SK-N-SH (cell line): ENCODE data around the gene POU4F1. TPM values are rescaled to one million over a fixed set of nuclear protein-coding genes. Genes with fewer than 3 reads are reported as not detected.

Experiments used
- CTCF ChIA-PET: fragments of 300-600, 350-600 bp; formaldehyde crosslinking; extraction: SDS; loops from one replicate; lab custom pipeline; 2021; lab: Yijun Ruan, JAX
- POLR2A ChIA-PET: fragments of 350-600 bp; sonication (Branson Sonifier 250); formaldehyde crosslinking; extraction: SDS; loops from one replicate; lab custom pipeline; 2020; ENCODE audit warnings: antibody characterized with exemption, inconsistent platforms; lab: Yijun Ruan, JAX
- DNase-seq: peaks from one replicate; pipeline ENCODE4 v3.0.0; 2012
- H2AFZ ChIP-seq: fragments of 200-600 bp; sonication (generic); 2 replicates; pipeline ENCODE4 v1.8.1; 2016; ENCODE audit warnings: antibody characterized with exemption, mild to moderate bottlenecking, low read depth
- H3F3A ChIP-seq: fragments of 200-600 bp; sonication (generic); replicated peaks from 2 replicates; pipeline ENCODE3; 2016; ENCODE audit warnings: antibody characterized with exemption, mild to moderate bottlenecking; ENCODE audit not compliant: insufficient read depth
- H3K27ac ChIP-seq, 2 experiments: fragments of 200-500 bp in 1 of 2; fragments of 200-600 bp in 1 of 2; sonication (Bioruptor generic) in 1 of 2; sonication (generic), shearing (Covaris generic) in 1 of 2; 2 replicates each; pipeline versions ENCODE4 v1.5.1 to v1.6.1; 2014 to 2016; ENCODE audit warnings: low read depth in 2 of 2, inconsistent platforms in 1 of 2, low read length in 1 of 2, mild to moderate bottlenecking in 1 of 2, mixed read lengths in 1 of 2
- H3K27me3 ChIP-seq: fragments of 200-600 bp; sonication (generic), shearing (Covaris generic); 2 replicates; pipeline ENCODE4 v1.6.1; 2016; ENCODE audit warnings: mixed run types; ENCODE audit not compliant: insufficient read depth
- H3K36me3 ChIP-seq, 2 experiments: fragments of 200-500 bp in 1 of 2; fragments of 200-600 bp in 1 of 2; sonication (Bioruptor generic) in 1 of 2; sonication (generic) in 1 of 2; replicated peaks in 1 of 2; 2 replicates each; pipeline versions ENCODE3 to v1.5.1; 2014 to 2016; ENCODE audit warnings: low read length in 1 of 2, mild to moderate bottlenecking in 1 of 2; ENCODE audit not compliant: insufficient read depth in 2 of 2, control insufficient read depth in 1 of 2
- H3K4me1 ChIP-seq, 2 experiments: fragments of 200-500 bp in 1 of 2; fragments of 200-600 bp in 1 of 2; sonication (Bioruptor generic) in 1 of 2; sonication (generic), shearing (Covaris generic) in 1 of 2; 2 replicates each; pipeline versions ENCODE4 v1.5.1 to v1.6.1; 2014 to 2016; ENCODE audit warnings: low read depth in 1 of 2, low read length in 1 of 2, mixed run types in 1 of 2; ENCODE audit not compliant: insufficient read depth in 2 of 2, control insufficient read depth in 1 of 2
- H3K4me2 ChIP-seq: fragments of 200-600 bp; sonication (generic), shearing (Covaris generic); 2 replicates; pipeline ENCODE4 v1.6.1; 2017; ENCODE audit warnings: mixed run types
- H3K4me3 ChIP-seq, 2 experiments: fragments of 200-500 bp in 1 of 2; fragments of 200-600 bp in 1 of 2; sonication (Bioruptor generic) in 1 of 2; sonication (generic), shearing (Covaris generic) in 1 of 2; 2 replicates each; pipeline versions ENCODE4 v1.5.1 to v1.8.1; 2014 to 2016; ENCODE audit warnings: low read depth in 2 of 2, inconsistent platforms in 1 of 2, low read length in 1 of 2, mild to moderate bottlenecking in 1 of 2, mixed read lengths in 1 of 2, moderate library complexity in 1 of 2
- H3K79me2 ChIP-seq: fragments of 200-600 bp; sonication (generic); 2 replicates; pipeline ENCODE4 v1.8.1; 2017; ENCODE audit warnings: mild to moderate bottlenecking; ENCODE audit not compliant: insufficient read depth
- H3K9ac ChIP-seq: fragments of 200-600 bp; sonication (generic); 2 replicates; pipeline ENCODE4 v1.6.1; 2017; ENCODE audit warnings: mixed run types
- H3K9me2 ChIP-seq: fragments of 200-600 bp; sonication (generic); 2 replicates; pipeline ENCODE4 v1.6.1; 2017; ENCODE audit warnings: mixed run types
- H3K9me3 ChIP-seq: fragments of 200-600 bp; sonication (generic); 2 replicates; pipeline ENCODE4 v1.6.1; 2017; ENCODE audit warnings: mixed run types, mild to moderate bottlenecking, moderate library complexity
- H4K20me1 ChIP-seq: fragments of 200-600 bp; sonication (generic); 2 replicates; pipeline ENCODE4 v1.6.1; 2017; ENCODE audit warnings: mild to moderate bottlenecking, mixed run types; ENCODE audit not compliant: insufficient read depth
- CHD2 ChIP-seq: fragments of 150-350 bp; IDR thresholded peaks from 2 replicates; pipeline ENCODE4 v1.6.1; 2018; ENCODE audit warnings: low read length; ENCODE audit not compliant: partially characterized antibody
- CTCF ChIP-seq: fragments of 200-600 bp; sonication (generic); IDR thresholded peaks from 2 replicates; pipeline ENCODE4 v1.6.1; 2017; ENCODE audit warnings: antibody characterized with exemption, mild to moderate bottlenecking, moderate library complexity
- ELF1 ChIP-seq: IDR thresholded peaks from 2 replicates; pipeline ENCODE4 v1.4.0; 2012
- FOXM1 ChIP-seq: IDR thresholded peaks from 2 replicates; pipeline ENCODE4 v1.4.0; 2012; ENCODE audit warnings: low read depth, mild to moderate bottlenecking
- JUND ChIP-seq: IDR thresholded peaks from 2 replicates; pipeline ENCODE4 v1.4.0; 2012
- MAX ChIP-seq: IDR thresholded peaks from 2 replicates; pipeline ENCODE4 v1.4.0; 2012; ENCODE audit warnings: low read depth
- MEF2A ChIP-seq: IDR thresholded peaks from 2 replicates; pipeline ENCODE4 v1.4.0; 2012; ENCODE audit warnings: low read depth, borderline replicate concordance
- NFIC ChIP-seq: IDR thresholded peaks from 2 replicates; pipeline ENCODE4 v1.4.0; 2012; ENCODE audit warnings: borderline replicate concordance
- NRF1 ChIP-seq: IDR thresholded peaks from 2 replicates; pipeline ENCODE4 v1.6.1; 2012; ENCODE audit warnings: low read depth, mild to moderate bottlenecking, low read length
- POLR2AphosphoS5 ChIP-seq: IDR thresholded peaks from 2 replicates; pipeline ENCODE4 v1.6.1; 2012; ENCODE audit warnings: low read depth, low read length
- RCOR1 ChIP-seq: fragments of 150-350 bp; IDR thresholded peaks from 2 replicates; pipeline ENCODE4 v1.6.1; 2017; ENCODE audit warnings: antibody characterized with exemption, low read length
- REST ChIP-seq: IDR thresholded peaks from 2 replicates; pipeline ENCODE4 v1.6.1; 2012; ENCODE audit warnings: mild to moderate bottlenecking, low read depth, low read length, moderate library complexity
- SIN3A ChIP-seq: IDR thresholded peaks from 2 replicates; pipeline ENCODE4 v1.6.1; 2012; ENCODE audit warnings: low read depth, mild to moderate bottlenecking, low read length, moderate library complexity, borderline replicate concordance
- TAF1 ChIP-seq: IDR thresholded peaks from 2 replicates; pipeline ENCODE4 v1.6.1; 2012; ENCODE audit warnings: low read depth, mild to moderate bottlenecking, low read length, moderate library complexity, borderline replicate concordance
- YY1 ChIP-seq: IDR thresholded peaks from 2 replicates; pipeline ENCODE4 v1.4.0; 2012; ENCODE audit warnings: low read depth, mild to moderate bottlenecking
- WGBS: methylation state at CpG from one replicate; pipeline ENCODE4 v1.1.6; 2017; ENCODE audit warnings: low lambda C conversion rate; 5-methylcytosine and 5-hydroxymethylcytosine counted together
- polyA plus RNA-seq, 3 experiments: library from polyadenylated mRNA; depleted of rRNA; stranded (reverse); fragments of >200 nt; gene quantifications; 2 replicates each; pipeline ENCODE4 v1.2.3, GENCODE V29; 2012
- TF ChIP-seq, protein P1 (sequence below): IDR thresholded peaks from 2 replicates; pipeline ENCODE4 v1.4.0; 2012; ENCODE audit warnings: low read depth, borderline replicate concordance
- TF ChIP-seq, protein P2 (sequence below): IDR thresholded peaks from 2 replicates; pipeline ENCODE4 v1.4.0; 2012; ENCODE audit warnings: low read depth, borderline replicate concordance
- TF ChIP-seq, protein P3 (sequence below): fragments of 150-350 bp; IDR thresholded peaks from 2 replicates; pipeline ENCODE4 v1.6.1; 2017; ENCODE audit warnings: antibody characterized with exemption, low read length, low read depth, borderline replicate concordance

Gene POU4F1
- polyA plus RNA-seq, 1 of the 3 experiments (the other 2 are of a cell fraction): not detected

- no peaks in the 10 kb centered on the region for H3K36me3 ChIP-seq
- no peak overlapping the region for H3K4me2 ChIP-seq
- no peak overlapping the region for H3K4me3 ChIP-seq
- no peaks in the 10 kb centered on the region for H3K9me3 ChIP-seq
- no peaks in the 10 kb centered on the region for H3K79me2 ChIP-seq
- H3K4me1 ChIP-seq: no peaks in the 10 kb centered on the region; a peak in 1 of 4 replicates
- ChIA-PET CTCF (no interaction called here), POLR2A (no interaction called here)
- H3K27me3 ChIP-seq: peaks cover under 1% of the 10 kb centered on the region; the same call in 1 of the 2 replicates
- no peak overlapping the region for H2AFZ ChIP-seq
- no peaks in the 10 kb centered on the region for H4K20me1 ChIP-seq
- no peak for DNase-seq
- TF ChIP-seq, protein P1, sequence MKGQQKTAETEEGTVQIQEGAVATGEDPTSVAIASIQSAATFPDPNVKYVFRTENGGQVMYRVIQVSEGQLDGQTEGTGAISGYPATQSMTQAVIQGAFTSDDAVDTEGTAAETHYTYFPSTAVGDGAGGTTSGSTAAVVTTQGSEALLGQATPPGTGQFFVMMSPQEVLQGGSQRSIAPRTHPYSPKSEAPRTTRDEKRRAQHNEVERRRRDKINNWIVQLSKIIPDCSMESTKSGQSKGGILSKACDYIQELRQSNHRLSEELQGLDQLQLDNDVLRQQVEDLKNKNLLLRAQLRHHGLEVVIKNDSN: no peak
- TF ChIP-seq, protein P2, sequence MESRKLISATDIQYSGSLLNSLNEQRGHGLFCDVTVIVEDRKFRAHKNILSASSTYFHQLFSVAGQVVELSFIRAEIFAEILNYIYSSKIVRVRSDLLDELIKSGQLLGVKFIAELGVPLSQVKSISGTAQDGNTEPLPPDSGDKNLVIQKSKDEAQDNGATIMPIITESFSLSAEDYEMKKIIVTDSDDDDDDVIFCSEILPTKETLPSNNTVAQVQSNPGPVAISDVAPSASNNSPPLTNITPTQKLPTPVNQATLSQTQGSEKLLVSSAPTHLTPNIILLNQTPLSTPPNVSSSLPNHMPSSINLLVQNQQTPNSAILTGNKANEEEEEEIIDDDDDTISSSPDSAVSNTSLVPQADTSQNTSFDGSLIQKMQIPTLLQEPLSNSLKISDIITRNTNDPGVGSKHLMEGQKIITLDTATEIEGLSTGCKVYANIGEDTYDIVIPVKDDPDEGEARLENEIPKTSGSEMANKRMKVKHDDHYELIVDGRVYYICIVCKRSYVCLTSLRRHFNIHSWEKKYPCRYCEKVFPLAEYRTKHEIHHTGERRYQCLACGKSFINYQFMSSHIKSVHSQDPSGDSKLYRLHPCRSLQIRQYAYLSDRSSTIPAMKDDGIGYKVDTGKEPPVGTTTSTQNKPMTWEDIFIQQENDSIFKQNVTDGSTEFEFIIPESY: no peak
- no peak for TF ChIP-seq MAX
- no peak for TF ChIP-seq TAF1
- no peak for TF ChIP-seq RCOR1
- no peak for TF ChIP-seq REST
- TF ChIP-seq NRF1: no peak
- WGBS: 67% methylated on average over 5 of the region's 5 CpGs
- H3K27ac ChIP-seq: no peak overlapping the region
- H3K9me2 ChIP-seq: no peaks in the 10 kb centered on the region
- no peaks in the 10 kb centered on the region for H3F3A ChIP-seq
- H3K9ac ChIP-seq: no peak overlapping the region
These were observed 36.7 kb downstream of the POU4F1 start for GRCh38 chr13:78566631-78567030.

DNA sequence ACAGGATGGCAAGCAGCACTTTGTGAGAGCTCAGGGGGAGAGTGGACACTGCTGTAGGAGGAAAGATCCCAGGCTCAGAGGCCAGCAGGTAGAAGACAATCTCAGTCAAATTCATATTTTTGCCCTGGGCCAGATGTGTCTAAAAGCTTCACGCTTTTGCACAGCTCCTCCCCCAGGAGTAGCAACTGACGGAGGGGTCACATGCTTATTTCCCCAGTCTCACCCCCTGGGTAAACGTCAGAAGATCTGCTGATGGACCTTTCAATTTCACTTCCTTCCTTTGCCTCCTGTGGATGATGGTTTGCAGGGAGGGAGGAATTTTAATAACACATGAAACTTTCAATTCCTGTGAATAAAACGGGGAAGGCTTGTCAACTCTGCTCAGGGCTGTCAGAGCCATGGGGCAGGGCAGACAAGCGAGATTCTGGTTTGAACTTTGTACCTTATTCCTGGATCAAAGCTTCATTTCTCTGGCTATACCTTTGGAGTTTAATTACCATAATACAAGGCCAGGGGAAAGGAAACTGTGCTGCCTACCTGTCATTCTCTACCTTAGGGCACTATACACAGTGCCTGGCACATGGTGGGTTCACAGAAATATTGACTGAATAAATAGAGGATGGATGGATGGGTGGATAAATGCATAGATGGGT is 41.0 kb downstream of the POU4F1 start:
- CTCF ChIA-PET: no interaction called here
- H3K4me1 ChIP-seq: no peaks in the 10 kb centered on the region
- no peaks in the 10 kb centered on the region for H3K79me2 ChIP-seq
- H4K20me1 ChIP-seq: no peaks in the 10 kb centered on the region
- H2AFZ ChIP-seq: no peak overlapping the region
- H3K27me3 ChIP-seq: no peaks in the 10 kb centered on the region
- 27% methylated on average over 5 of the region's 5 CpGs for WGBS
- H3F3A ChIP-seq: no peaks in the 10 kb centered on the region
- no peaks in the 10 kb centered on the region for H3K36me3 ChIP-seq
- H3K27ac ChIP-seq: no peak overlapping the region
- no peak overlapping the region for H3K4me2 ChIP-seq
- no peak for DNase-seq
- no peak overlapping the region for H3K9ac ChIP-seq
- no peak overlapping the region for H3K4me3 ChIP-seq
- POLR2A ChIA-PET: no interaction called here
- H3K9me3 ChIP-seq: no peaks in the 10 kb centered on the region
- H3K9me2 ChIP-seq: no peaks in the 10 kb centered on the region
- TF ChIP-seq CTCF (no peak), YY1 (no peak), SIN3A (no peak), FOXM1 (no peak), JUND (no peak), NFIC (no peak), POLR2AphosphoS5 (no peak), CHD2 (no peak), MEF2A (no peak), ELF1 (no peak)
- TF ChIP-seq, protein P1: no peak
- TF ChIP-seq, protein P3, sequence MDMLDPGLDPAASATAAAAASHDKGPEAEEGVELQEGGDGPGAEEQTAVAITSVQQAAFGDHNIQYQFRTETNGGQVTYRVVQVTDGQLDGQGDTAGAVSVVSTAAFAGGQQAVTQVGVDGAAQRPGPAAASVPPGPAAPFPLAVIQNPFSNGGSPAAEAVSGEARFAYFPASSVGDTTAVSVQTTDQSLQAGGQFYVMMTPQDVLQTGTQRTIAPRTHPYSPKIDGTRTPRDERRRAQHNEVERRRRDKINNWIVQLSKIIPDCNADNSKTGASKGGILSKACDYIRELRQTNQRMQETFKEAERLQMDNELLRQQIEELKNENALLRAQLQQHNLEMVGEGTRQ: no peak
